NCI-H187 treated with DMSO at 0.1 percent for 48 hours (cell line): ENCODE results near the gene IL4R.

Experiments
- DNase-seq: peaks from one replicate; lab custom pipeline; 2025; lab: John Stamatoyannopoulos, UW

IL4R gene

DNA sequence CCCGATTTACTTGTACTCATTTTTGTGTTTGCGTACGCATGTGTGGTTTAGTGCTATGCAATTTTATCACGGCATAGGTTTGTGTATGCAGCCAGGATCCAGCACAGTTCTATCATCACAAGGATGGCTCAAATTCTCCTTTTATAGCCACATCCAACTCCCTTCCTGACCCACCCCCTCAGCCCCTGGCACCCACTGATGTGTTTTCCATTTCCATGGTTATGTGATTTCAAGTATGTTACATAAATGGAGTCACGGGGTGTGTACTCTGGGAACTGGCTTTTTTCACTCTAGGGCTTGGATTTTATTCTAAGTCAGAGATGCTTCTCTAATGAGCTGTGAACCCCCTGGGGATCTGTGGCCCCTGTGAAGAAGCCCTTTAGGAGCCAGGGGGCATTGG is 16.8 kb downstream of the IL4R start:
- no peak for DNase-seq

DNA sequence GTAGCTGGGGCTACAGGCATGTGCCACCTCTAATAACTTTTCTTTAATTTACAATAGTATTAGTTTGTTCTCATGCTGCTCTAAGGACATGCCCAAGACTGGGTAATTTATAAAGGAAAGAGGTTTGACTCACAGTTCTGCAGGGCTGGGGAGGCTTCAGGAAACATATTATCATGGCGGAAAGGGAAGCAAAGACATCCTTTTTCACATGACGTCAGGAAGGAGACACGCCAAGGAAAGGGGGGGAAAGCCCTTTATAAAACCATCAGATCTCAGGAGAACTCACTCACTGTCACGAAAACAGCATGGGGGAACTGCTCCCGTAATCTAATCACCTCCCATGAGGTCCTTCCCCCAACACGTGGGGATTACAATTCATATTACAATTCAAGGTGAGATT is 18.3 kb downstream of the IL4R start:
- no peak for DNase-seq

DNA sequence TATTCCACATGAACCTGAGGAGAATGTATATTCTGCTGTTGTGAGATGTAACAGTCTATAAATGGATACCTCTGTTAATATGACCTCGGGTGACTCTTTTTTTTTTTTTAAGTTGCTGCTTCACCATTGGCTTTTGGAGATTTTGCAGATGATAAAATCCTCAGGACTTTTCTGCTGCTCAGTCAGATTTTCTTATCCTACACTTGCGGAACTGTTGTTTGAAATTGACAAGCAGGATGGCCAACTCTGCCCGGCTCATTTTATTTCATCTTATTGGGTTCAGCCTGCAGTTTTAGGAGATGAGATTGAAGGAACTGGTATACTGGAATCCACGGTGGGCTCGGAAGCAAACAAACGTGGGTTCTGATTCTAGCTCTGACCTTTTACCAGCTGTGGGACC is 19.3 kb downstream of the IL4R start:
- no peak for DNase-seq

DNA sequence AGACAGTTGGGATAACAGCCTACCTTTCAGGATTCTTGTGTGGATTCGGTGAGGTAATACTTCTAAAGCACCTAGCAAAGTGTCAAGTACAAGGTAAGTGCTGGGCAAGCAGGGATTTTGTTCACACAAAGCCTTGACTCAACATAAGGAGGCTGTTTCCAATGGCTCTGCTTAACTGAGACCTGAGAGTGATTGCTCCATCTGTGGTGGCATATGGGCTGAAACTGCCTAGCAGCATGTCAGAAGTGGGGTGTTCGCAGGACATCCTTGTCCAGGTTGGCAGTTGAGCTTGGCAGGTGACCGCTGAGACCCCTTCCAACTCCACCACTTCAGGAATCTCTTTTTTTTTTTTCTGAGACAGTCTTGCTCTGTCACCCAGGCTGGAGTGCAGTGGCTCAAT is 19.8 kb downstream of the IL4R start:
- DNase-seq: no peak

DNA sequence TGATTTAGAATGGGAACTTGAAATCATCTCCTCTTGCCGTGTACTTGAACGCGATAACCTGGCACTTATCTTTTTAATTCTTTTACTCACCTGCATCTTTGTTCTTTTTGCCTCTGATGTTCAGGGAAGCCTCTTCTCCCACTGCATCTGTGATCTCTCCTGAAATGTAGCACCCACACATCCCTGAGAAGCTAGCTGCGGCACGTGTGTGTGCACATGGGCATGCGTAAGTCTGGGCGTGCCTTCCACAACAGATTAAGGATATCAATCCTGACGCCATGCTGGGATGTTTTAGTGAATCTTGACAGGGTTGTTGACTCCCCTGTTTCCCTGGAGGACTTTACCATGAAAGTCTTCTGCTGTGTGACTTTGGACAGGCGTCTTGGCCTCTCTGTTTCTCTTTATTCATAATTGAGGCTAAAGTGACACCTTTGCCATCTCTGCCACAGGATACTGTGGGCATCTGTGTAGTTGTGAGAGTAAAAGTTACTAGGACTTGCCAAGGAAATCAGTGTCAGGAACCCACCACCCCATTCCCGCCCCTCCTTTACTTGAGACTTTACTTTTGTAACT is 20.5 kb downstream of the IL4R start:
- DNase-seq: no peak

DNA sequence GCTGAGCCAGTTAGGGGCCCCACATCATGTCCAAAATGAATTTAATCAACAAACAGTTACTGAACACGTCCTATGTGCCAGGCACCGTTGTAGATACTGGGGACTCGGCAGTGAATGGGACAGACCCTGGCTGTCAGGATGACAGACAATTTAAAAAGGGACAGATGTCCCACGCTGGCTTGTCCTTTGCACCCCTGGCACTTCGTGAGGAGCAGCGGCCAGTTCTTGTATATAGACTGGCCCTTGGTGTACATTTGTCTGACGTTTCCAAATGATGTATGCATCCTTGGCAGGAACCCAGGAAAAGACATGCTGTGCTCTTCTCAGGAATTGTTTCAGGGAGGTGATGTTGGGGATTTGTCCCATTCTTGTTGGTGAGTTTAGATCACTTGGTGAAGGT is 21.1 kb downstream of the IL4R start:
- no peak for DNase-seq

DNA sequence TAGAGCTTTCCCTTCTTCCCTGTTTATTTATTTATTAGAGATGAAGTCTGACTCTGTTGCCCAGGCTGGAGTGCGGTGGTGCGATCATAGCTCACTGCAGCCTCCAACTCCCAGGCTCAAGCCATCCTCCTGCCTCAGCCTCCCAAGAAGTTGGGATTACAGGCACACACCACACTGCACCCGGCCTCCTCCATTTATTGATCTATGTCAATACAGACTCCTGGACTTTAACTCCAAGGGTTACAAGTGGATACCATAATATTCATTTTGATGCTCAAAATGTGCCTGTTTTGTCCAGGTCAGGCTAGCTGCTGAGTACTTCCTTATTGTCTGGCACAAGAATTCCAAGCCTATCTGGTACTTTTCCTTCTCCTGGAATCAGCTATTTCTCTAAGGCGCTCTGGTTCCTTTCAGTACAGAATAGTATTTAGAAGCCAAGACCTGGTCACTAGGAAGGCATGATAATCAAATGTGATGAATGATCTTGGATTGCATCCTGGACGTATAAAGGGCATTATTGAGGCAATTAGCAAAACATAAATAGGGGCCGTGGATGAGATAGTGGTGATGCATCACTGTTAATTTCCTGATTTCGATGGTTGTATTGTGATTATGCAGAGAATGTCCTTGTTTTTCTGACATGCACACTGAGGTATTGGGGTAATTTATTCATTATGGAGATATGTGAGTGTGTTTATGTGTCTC is 21.7 kb downstream of the IL4R start:
- no peak for DNase-seq

DNA sequence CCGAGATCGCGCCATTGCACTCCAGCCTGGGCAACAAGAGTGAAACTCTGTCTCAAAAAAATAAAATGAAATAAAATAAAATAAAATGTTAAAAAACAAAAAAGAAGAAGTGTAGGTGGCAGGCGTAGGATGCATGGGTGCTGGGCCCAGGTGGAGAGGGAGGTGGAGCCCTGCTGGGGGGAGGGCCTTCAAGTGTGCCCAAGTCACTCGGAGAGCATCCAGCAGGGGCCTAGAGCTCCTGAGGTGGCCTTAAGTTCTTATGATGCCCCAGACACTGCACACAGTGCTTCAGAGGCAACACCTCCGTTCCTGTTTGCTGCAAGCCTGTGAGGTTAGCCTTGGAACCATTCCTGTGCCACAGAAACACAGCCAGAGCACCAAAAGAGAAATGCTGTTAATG is 23.2 kb downstream of the IL4R start:
- DNase-seq: no peak

DNA sequence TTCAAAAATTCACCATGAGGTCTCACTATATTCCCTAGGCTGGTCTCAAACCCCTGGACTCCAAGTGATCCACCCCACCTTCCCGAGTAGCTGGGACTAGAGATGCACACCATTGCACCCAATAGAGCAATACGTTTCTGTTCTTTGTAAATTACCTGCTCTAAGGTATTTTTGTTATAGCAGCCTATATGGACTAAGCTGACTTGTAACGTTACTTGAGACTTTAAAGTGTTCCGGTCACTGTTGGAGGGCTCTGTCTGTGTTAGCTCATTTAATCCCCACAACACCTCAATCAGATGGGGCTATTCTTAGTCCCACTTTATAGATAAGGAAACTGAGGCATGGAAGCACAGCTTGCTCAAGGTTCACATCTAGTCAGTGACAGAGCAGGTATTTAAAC is 25.4 kb downstream of the IL4R start:
- no peak for DNase-seq

DNA sequence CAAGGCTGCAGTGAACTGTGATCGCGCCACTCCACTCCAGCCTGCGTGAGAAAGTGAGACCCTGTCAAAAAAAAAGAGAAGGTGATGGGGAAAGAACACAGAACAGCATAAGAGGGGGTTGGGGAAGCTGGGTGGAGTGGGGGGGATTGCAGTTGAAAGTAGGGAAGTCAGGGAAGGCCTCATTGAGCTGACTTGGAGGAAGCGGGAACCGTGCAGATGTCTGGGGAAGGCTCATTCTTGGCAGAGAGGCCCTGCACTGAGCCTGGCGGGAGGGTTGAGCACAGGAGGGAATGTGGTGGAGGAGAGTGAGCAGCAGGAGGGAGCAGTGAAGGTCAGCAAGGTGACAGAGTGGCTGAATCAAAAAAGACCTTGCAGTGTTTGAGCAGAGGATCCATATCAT is 26.9 kb downstream of the IL4R start:
- no peak for DNase-seq

DNA sequence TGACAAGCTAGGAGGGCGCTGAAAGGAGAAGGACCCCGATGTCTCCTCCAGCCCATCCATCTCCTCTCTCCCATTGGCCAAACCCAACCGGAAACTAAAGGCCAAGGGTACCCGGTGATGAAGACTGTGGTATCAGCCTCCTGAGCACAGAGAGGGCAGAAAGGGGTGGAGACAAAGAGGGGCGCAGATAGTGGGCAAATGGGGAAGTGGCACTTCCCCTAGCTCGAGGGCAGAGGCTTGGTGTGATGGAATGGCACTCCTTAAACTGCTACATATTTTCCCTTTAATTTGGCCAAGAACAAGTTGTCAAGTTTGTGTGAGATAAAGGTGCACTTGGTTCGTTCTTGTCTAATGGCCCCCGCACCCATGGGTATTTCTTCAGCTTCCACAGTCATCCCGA is 27.8 kb downstream of the IL4R start:
- DNase-seq: no peak

DNA sequence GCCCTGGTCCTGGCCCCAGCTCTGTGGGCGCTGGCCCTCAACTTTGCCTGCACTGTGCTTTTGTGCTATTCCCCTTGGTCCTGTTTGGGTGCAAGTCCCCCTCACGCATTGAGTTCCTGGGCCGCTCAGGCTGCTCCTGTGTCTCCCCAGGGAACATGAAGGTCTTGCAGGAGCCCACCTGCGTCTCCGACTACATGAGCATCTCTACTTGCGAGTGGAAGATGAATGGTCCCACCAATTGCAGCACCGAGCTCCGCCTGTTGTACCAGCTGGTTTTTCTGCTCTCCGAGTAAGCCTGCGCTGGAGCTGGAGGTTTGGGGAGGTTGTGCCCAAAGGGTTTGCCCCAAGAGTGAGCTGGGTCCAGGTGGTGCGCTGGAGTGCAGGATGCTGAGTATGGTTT is 28.2 kb downstream of the IL4R start:
- DNase-seq: no peak

DNA sequence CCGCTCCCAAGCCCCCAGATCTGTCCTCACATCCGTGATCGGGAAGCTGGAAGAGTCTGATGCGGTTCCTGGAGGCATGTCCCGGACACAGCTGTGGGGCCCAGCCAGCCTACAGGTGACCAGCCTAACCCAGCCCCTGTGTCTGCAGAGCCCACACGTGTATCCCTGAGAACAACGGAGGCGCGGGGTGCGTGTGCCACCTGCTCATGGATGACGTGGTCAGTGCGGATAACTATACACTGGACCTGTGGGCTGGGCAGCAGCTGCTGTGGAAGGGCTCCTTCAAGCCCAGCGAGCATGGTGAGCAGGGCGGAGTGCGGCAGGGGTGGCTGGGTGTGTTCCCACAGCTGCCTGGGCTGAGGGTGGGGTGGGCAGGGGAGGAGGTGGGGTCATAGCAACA is 30.9 kb downstream of the IL4R start:
- no peak for DNase-seq

DNA sequence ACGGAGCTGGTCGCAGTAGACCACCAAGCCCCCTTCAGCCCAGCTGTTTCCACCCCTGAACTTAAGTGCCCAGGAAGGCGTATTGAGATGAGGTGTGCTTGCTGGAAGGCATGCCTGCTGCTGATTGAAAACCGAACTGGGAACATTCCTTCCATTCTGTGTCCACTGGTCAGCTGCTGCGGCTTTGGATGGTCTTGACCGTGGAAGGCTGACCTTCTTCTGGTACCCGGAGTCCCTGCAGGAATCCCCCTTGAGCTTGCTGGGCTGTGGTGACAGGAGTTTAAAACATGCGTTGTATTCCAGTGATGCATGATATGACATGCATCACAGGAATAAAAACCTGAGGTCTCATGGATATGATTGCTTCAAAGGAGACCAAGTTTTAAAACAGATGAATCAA is 31.4 kb downstream of the IL4R start:
- no peak for DNase-seq

DNA sequence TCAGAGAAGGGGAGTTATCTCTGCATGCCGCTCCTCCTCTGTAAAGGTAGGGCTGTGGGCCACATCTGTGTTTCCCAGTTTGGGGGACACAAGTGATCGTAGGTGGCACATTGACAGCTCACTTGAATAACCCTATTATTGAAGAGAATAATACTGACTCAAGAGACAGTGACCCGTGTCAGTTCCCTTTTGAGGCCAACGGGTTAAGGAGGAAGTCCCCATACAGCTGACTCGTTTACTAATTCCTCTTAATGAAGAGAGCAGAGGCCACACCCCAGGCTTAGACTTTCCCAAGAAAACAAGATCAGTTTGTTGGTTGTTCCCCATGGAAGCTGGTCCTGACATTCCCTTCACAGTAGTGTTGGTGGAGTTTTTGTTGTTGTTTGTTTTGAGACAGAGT is 33.0 kb downstream of the IL4R start:
- no peak for DNase-seq

DNA sequence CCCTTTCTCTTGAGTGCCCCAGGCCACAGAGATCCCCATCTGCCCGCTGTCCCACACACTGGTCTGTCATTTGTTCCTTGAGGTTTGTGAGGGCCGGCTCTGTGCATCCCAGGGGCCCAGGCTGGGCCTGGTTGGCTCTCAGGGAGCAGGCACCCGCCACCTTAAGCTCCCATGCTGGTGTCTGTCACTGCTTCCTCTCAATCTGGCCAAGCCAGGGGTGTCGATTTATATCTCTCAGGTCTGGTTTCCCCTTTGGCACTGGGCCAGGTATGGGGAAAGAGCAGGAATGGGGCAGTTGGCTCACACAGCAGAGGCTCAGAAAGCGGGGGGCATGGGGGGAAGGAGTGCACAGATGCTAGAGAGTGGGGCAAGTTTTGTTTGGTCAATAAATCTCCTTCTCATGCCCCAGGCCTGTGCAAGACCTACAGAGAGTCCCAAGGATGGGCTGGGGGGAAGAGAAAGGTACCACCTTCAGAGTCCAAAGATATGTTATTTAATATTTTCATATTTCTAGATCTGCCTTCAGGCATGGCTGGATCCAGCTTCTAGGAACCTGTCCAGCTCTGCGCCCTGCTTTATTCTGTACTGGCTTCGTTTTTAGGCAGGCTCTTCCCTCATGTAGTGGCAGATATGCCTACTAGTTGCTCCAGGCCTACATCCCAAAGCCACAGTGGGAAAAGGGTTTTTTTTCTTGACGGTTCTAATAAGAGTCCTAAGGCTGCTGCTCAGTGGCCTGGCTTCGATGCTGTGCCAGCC is 34.3 kb downstream of the IL4R start:
- no peak for DNase-seq

DNA sequence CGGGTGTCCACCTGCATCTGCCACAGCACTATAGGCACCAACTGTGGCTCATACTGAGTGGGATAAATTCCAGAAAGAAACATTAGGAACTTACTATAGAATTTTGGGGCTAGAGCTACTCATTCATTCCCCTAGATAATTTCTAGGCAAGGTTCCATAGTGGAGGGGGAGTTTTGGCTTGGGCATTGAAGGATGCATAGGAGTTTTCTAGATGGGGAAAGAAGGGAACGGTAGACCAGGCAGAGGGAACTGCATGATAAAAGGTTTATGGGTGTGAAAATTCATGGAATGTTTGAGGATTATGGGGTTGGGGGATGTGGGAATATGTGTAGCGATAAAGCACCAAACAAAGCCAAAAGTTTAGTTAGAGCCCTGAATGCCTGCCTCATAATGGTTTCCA is 35.5 kb downstream of the IL4R start:
- DNase-seq: no peak

DNA sequence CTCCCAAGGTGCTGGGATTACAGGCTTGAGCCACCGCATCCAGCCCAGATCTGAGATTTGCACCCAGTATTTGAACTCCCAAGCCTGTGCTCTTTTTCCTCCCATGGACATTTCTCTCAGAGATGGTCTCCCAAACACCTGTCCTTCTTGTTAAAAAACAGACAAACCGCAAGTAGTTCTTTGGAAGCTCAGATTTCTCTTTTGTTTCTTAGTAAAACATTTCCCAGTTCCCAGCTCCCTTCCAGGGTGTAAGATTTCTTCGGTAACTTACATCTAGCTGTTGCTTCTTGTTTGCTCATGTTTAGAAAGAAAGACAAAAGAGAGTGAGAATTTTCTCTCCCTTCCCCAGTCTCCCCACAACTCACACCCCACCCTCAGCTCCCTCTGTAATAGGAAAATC is 36.2 kb downstream of the IL4R start:
- no peak for DNase-seq

DNA sequence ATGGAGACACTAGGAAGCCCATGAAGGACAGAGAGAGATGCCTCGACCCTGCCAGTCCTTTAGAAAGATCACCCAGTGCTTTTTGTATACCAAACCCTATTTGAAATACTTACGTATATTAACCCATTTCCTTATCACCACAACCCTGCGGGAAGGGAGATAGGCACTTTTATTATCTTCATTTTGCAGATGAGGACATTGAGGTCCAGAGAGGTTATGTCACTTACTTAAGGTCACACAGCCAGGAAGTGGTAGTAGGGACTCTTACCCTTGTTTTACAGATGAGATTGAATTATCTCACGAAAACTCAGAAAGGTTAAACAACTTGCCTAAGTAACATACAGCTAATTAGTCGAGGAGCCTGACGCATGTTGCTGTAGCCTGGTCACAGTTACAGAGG is 38.2 kb downstream of the IL4R start:
- no peak for DNase-seq

DNA sequence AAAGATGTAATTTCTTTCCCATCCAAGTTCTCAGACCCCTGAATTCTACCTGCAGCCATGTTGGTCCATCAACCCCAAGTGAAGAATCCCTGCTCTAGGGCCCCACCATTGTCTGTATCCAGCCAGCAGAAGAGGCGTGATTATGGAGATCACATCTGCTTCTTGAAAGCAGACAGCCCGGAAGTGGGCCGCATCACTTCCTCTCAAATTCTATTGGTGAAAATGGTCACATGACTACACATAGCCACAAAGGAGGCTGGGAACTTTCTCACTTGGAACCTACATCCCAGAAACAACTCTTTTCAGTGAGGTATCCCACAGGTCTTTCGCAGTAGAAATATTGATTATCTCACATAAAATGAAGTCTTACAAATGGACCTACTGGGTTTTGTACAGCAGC is 40.1 kb downstream of the IL4R start:
- DNase-seq: no peak

DNA sequence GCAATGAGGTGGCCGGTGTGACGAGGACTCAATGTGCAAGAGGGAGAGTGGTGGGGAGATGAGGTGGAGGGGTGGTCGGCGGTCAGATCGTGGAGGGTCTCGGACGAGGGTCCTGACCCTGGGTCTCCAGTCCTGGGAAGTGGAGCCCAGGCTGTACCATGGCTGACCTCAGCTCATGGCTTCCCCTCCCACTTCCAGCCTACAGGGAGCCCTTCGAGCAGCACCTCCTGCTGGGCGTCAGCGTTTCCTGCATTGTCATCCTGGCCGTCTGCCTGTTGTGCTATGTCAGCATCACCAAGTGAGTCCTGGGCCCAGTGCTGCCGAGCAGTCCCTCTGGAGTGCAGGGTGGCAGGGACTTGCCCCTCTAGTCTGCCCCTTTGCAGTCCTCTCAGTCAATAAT is 41.8 kb downstream of the IL4R start:
- DNase-seq: no peak

DNA sequence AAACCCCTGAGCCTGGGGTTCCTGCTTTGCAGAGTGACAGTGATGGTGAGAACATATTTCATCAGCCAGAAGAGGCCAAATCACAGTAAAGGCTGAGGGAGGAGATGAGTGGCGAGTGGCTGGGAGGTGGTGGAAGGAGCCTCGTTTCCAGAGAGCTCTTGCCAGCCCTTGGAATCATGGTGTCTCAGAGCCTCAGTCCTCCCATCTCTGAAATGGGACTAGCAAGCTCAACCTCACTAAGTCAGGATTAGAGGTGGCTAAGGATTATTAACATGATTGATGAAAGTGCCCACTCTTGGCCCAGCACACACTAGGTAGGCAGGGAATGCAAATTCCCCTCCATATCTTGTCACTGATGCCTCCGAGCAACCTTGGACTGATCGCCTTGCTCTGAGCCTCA is 43.0 kb downstream of the IL4R start:
- DNase-seq: no peak

DNA sequence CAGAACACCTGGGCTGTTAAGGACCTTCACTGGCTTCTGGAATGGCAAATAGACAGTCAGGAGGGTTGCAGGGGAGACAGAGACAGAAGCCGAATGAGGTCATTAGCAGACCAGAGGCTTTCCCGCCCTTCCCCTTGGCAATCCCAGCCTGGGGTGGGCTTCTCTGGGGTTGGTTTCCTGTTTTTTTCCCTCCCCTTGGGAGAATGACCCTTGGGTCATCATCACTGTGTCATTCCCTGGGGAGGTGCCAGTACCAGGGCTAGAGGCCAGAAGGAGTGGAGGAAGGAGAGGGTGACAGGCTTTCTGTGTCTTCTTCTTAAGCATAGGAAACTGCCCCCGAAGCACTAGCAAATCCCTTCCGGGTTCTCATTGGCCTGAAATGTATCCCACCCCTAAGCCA is 45.3 kb downstream of the IL4R start:
- no peak for DNase-seq

DNA sequence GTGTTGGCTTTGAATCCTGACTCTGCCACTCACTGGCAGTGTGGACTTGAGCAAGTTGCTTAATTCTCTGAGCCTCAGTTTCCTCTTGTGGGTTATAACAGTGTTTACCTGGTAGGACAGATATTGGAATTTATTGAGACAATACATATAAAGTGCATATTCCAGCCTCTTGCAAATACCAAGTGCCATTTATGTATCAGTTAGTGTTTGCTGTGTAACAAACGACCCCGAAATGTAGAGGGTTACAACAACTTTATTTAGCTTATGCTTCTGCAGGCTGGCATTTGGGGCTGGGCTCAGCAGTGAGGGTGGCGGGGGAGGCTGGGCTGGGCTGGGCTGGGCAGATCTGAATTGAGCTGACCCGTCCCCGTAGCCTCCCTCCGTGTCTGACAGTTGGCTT is 45.8 kb downstream of the IL4R start:
- no peak for DNase-seq
